DOHH2 (cell line): ENCODE data around the gene ABLIM1.

Experiments used
- CTCF ChIP-seq: fragments of 200-600 bp; sonication (generic); IDR thresholded peaks from one replicate; pipeline ENCODE4 v1.5.1; 2014; ENCODE audit warnings: antibody characterized with exemption, mild to moderate bottlenecking, low read depth, low read length; ENCODE audit not compliant: poor library complexity, severe bottlenecking
- EZH2phosphoT487 ChIP-seq: fragments of 200-600 bp; sonication (generic); IDR thresholded peaks from 2 replicates; pipeline ENCODE4 v1.6.1; 2017; ENCODE audit warnings: borderline replicate concordance, mild to moderate bottlenecking, antibody characterized with exemption, low read length, moderate library complexity, mixed read lengths

- TF ChIP-seq CTCF = no peak
- no peak for TF ChIP-seq EZH2phosphoT487
These were observed 199.7 kb downstream of the ABLIM1 start for GRCh38 chr10:114458216-114458920.
